Activated CD4-positive, CD25-positive, alpha-beta regulatory T cell (primary cell): ENCODE results near the gene CACNG3.
"Not testable (repeated sequence)": the region's sequence is repeated elsewhere in the genome, so short reads cannot be mapped to it uniquely, and the experiment has no call there.

Experiments used
- DNase-seq, 4 experiments: peaks; one replicate each; lab custom pipeline; 2025; lab: John Stamatoyannopoulos, UW

The CACNG3 gene

DNA sequence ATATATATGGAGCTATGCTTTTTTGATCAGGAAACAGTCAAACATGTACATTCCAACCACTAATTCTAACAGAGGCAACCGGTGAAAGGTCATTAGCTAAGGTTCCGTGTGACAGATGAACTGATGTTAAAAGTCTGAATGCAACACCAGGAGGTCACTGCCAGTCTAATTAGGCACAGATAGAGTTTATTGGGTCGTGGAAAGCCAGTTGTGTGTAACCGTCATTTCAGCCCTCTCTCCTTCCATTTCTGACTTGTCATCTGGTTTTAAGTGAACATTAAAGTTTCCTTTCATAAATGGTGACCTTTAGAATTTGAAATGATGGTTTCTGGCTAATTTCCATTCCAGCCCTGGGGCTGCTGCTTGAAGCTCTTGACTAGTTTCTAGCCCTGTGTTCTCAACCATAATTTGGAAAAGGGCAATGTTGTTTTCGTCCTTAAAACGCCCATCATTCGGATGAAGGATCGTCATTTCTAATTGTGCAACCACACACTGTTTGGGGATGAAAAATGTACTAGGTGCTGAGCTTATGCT is 23.9 kb downstream of the CACNG3 start:
- DNase-seq = no peak

GRCh38 chr16:24281466-24281865 is 25.3 kb downstream of the CACNG3 start:
- no peak for DNase-seq

DNA sequence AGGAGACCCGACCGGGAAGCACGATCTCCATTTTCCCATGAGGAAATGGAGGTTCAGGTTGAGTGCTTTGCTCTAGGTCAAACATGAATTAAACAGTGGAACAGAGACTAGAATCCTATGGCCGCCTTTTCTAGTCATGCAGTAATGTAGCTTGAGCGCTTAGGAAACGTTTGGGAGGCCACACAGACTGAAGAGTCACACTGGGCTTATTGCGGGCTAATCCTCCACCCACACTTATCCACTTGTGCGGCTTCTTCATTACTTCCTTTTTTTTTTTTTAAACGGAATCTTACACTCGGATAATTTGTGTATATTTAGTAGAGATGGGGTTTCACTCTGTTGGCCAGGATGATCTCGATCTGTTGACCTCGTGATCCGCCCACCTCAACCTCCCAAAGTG is 26.0 kb downstream of the CACNG3 start:
- DNase-seq = no peak

DNA sequence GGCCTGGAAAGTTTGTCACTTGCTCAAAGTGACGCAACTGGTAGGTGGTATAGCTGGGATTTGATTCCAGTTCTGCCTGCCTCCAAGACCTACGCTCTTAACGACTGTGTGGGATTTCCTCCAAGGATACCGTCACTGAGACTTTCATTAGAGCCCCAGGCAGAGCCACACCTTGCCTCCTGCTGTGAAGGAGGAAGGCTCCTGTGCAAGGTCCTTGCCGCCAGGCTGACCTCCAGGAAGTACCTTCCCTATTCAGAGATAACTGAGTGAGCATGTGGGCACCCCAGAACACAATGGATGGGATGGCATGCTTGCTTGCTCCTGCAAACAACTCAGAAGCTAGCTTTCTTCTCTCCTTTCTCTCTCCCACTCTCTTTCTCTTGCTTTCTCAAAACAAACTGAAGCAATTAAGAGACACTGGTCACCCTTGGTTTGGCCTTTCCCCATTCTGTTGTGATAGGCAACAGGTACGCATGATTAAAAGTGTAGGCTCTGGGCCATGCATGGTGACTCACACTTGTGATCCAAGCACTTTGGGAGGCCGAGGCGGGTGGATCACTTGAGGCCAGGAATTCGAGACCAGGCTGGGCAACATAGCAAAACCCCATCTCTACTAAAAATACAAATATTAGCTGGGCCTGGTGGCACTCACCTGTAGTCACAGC is 30.7 kb downstream of the CACNG3 start:
- DNase-seq = no peak

DNA sequence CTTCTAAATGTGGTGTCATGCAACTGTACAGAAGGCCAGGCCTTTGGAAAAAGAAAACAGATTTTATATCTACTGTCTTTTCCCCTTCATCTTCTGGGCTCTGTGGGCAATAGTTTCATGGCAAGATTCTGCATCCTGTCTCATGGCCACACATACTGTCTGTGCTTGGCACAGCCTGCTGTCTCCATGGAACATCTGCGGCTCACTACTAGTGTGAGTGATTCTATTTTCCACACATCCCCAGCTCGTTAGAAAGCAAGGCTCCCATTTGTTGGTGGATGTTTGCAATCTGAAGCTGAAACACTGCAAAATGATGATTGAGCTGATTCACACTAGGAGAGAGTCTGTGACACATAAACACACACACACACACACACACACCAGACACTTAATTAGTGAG is 32.4 kb downstream of the CACNG3 start:
- DNase-seq = no peak

DNA sequence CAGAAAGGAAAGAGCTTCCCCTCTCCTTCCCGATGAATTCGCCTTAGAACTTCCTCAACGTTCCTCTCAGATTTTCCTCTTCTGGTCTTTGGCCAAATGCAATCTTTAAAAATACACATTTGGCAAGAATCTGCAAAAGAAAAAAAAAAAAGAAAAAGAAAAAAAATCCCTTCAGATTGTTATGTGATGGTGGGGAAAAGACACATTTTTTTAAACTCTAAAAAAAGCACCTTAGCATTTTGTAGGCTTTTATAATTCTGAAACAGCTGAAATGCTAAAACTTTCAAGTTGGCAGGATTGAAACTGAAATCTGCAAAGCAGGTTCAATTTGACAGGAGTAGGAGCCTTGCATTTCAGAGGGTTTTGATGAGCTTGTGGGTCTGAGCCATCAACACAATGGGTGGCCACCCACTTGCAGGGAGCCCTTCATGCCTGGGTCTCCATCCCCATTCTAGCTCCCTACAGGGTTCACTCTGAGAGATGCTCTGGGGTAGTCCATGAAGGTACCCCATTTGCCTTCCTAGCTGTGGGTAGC is 33.1 kb downstream of the CACNG3 start:
- DNase-seq = no peak

DNA sequence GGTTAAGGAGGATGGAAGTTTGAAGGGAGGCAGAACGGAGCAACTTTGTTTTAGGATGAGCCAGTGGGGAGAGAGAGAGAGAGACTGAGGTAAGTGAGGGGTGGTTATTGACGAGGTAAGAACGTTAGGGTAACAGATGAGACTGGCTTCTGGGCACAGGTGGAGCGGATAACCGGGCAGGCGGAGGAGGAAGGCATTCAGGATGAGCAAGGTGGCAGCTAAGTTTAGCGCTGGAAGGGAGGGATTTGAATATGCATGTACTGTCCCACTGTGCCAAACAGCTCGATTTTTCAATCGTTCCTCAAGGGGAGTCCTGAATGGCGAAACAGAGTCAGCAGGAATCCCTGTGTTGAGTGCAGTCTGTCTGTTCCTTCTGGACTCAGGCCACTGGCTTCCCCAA is 35.8 kb downstream of the CACNG3 start:
- no peak for DNase-seq

GRCh38 chr16:24294131-24294530 is 38.0 kb downstream of the CACNG3 start:
- no peak for DNase-seq

DNA sequence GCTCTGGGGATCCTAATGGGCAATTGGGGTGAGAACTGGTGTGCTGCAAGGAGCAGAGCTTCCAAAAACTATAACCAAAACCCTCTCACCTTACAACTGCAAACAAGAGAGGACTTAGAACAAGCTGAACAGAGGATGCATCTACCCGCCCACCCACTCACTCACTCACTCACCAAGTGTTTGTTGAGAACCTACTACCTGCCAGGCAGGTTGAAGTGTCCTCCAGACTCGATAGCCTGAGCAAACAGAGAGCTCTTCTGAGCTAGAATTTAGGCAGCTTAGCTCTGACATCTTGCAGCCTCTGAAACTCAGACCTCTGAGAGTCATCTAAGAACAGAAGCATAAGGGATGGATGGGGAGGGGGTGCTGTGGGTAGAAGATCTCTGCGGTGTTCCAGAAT is 41.2 kb downstream of the CACNG3 start:
- DNase-seq = no peak

GRCh38 chr16:24298548-24299167 is 42.5 kb downstream of the CACNG3 start:
- no peak for DNase-seq

DNA sequence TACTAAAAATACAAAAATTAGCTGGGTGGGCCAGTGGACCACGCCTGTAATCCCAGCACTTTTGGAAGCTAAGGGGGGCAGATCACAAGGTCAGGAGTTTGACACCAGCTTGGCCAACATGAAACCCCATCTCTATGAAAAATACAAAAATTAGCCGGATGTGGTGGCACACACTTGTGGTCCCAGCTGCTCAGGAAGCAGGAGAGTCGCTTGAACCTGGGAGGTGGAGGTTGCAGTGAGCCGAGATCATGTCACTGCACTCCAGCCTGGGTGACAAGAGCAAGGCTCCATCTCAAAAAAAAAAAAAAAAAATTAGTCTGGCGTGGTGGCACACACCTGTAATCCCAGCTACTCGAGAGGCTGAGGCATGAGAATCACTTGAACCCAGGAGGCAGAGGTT is 44.6 kb downstream of the CACNG3 start:
- not testable (repeated sequence) for DNase-seq

GRCh38 chr16:24302636-24303035 is 46.5 kb downstream of the CACNG3 start:
- no peak for DNase-seq

GRCh38 chr16:24308200-24308599 is 52.1 kb downstream of the CACNG3 start:
- DNase-seq = no peak

DNA sequence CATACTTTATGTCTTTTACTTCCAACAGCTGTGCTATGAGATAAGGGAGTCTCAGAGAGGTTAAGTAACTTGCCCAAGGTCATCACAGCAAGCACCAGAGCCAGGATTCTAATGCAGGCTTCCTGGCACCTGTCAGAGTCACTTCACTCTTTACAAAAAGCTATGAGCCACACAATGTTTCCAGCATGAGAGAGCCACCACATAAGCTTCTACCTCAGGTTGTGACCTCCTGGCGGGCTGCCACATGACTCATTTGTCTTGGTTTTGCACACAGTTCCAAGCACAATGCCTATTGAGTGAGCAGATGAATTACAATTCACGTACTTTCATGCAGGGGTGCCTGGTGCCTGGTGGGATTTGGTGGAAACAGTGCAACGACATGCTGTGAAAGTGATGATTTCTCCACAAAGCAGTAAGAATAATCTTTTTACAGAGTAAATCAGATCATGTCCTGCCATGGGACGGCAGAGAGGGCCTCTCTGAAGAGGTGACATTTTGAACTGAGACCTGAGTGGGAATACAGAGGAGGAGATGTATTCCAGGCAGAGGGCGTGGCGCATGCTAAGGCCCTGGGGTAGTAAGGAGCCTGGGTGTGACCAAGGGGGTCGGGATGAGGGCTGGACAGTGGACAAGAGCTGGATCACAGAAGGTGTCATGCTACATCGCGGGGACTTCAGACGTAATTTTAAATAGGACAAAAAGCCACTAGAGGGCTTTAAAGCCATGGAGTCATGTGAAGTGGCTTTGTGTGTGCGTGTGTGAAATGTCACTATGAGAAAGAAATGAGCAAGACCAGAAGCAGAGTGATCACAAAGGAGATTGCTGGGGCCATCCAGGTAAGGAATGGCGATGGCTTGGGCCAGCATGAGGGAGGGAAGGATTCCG is 53.4 kb downstream of the CACNG3 start:
- no peak for DNase-seq

DNA sequence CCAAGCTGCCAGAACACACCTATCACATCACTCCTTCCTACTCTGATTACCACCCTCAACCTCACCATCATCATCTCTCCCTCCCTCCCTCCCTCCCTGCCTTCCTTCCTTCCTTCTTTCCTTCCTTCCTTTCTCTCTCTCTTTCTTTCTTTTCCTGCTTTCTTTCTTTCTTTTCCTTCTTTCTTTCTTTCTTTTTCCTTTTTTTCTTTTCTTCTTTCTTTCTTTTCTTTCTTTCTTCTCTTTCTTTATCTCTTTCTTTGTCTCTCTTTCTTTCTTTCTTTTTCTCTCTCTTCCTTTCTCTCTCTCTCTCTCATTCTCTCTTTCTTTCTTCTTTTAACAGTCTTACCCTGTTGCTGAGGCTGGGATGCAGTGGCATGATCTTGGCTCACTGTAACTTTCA is 59.2 kb downstream of the CACNG3 start:
- no peak for DNase-seq

DNA sequence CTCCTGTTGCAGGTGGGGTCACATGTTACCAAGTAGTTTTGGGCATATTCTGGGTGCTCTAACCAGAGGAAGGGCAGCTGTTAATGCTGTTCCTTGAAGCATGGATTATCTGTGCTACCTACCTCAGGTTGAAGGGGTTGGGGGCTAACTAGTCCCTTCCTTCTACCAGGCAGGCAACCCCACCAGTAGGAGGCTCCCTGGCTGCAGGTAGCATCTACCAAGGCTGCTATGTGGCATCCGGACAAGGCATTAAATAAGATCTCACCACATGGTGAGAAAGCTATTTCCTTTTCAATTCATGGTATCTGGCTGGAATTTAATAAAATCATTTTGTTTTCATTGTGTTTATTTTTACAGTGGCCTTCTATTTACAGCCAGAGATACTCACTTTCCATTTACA is 62.5 kb downstream of the CACNG3 start:
- no peak for DNase-seq

DNA sequence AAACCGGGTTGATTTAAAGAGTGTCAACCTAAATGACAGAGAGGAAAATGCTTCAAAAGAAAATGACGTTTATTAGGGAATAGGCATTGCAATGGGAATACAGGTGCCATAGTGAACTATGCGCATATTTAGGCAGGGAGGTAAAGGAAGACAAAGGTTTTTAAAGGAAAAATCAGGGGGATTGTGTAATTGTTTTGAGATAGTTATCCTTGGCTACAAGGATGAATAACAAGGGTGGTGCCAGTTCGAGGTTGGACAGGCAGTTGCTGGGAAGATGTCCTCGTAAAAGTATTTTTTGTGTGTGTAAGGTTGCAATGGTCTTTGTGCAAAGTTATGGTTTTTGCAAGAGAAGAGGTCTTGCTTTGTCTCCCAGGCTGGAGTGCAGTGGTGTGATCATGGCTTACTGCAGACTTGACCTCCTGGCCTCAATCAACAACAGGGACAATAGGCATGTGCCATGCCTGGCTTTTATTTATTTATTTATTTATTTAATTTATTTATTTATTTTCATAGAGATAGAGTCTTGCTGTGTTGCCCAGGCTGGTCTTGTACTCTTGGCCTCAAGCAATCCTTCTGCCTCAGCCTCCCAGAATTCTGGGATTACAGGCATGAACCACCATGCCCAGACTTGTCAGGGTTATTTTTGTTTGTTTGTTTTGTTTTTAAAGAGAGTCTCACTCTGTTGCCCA is 63.1 kb downstream of the CACNG3 start:
- no peak for DNase-seq

DNA sequence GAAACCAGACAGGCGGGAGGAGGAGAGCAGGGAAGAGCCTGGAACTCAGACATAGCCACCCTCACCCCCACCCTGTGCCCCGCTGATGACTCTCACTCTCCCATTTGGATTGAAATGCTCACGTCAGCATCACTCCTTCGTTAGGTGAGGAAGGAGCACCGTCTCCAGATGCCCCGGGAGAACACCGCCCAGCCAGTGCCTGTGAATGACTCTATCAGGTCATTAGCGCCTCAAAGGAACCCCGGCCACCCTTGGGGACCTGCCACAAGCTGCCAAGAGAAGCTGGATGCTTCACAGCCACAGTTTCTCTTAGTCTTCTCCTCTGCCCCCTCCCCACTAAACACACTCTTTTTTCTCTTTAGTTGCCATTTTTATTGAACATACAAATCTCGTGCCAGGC is 66.0 kb downstream of the CACNG3 start:
- DNase-seq = no peak

GRCh38 chr16:24324421-24324820 is 68.3 kb downstream of the CACNG3 start:
- no peak for DNase-seq

DNA sequence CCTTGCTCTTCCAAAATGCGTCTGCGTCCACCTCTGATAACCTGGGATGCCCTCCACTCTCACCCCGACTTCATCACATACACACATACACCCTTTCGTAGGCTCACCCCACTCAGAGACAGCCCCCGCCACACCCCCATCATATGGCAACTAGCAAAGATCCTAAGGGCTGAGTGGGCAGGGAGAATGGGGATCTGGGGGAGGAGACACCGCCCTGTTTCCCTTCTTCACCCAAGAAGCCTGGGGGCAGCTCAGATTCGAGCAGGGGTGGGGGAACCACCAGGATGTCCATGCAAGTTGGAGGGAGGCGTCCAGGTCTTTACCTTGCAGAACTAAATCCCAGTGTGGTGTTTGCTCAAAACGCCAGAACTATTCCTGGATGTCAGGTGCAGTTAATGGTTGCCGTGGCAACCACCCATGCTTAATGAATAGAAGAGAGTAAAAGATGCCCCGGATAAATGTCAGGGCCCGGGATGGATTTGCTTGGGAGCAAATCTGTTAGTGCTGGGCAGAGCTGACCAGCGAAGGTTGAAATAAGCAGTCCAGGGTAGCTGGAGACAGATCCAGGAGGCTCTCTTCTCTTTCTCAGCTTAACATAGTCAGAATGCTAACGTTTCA is 72.8 kb downstream of the CACNG3 start:
- DNase-seq = no peak

GRCh38 chr16:24332178-24332577 is 76.0 kb downstream of the CACNG3 start:
- no peak for DNase-seq
